T47D (cell line): ENCODE results near the gene ANKRD11.
"Not testable (repeated sequence)": the region's sequence is repeated elsewhere in the genome, so short reads cannot be mapped to it uniquely, and the experiment has no call there.

Experiments
- DNase-seq, 2 experiments: peaks; one replicate each; pipeline versions ENCODE4 v3.0.0 to v3.0.0-alpha.2; 2011 to 2012; ENCODE audit warnings: low read depth in 1 of 2, low spot score in 1 of 2
- JUND ChIP-seq: IDR thresholded peaks from 2 replicates; pipeline ENCODE4 v1.6.1; 2012; ENCODE audit warnings: low read depth
- in situ Hi-C: cut with HindIII; loops from 2 replicates; pipeline ENCODE4 v1.10.0; 2016; ENCODE audit warnings: low sequenced_read_pairs, low pct_unique_long_range_greater_than_20kb

The ANKRD11 gene

DNA sequence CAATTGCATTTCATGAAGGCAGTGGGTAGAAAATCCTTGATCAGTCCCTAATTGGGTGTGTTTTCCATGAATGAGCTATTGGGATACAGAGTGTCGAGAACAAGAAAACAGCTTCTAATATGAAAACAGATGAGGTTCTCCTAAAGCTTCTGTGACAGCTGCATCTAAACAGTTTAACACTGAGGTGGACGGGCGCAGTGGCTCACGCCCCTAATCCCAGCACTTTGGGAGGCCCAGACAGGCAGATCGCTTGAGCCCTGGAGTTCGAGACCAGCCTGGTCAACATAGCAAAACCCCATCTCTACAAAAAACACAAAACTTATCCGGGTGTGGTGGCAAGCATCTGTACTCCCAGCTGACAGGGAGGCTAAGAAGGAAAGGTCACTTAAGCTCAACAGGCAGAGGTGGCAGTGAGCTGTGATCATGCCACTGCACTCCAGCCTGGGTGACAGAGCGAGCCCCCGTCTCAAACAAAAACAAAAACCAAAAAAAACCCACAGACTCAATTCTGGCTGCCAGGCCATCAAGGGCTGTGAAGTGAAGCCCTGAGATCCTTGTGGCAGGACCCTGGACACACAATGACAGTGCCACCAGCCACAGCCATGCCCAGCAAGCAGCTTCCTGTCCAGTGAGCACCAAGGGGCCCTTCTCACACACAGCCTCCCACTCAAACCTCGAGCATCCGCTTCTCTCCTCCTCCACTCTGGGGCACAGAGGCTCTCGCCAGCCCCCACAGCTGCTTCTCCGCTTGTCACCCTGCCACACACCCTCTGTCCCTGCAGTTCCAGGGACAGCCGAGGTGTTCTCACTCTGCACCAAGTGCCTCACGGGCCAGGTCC lies 44.0 kb downstream of the ANKRD11 start:
- no peak for TF ChIP-seq JUND
- DNase-seq = no peak
- in situ Hi-C loops = no loop called here

DNA sequence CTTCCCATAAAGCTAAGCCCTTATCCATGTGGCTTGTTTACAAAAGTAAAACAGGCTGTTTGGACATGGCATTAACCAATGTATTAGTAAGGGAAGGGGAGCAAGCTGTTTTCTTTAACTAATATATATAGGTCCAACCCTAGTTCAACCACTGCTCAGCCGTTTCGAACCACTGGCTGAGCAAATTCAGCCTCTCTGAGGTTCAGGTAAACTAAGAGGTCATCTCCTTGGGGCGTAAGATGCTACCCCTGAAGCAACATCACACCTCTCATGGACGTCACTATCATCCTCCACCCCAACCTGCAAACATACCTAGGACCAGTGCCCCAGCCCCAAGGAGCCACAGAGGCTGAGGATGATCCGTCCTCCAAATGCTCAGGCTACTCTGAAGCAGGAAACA lies 45.2 kb downstream of the ANKRD11 start:
- no peak for TF ChIP-seq JUND
- no peak for DNase-seq
- in situ Hi-C loops = no loop called here

DNA sequence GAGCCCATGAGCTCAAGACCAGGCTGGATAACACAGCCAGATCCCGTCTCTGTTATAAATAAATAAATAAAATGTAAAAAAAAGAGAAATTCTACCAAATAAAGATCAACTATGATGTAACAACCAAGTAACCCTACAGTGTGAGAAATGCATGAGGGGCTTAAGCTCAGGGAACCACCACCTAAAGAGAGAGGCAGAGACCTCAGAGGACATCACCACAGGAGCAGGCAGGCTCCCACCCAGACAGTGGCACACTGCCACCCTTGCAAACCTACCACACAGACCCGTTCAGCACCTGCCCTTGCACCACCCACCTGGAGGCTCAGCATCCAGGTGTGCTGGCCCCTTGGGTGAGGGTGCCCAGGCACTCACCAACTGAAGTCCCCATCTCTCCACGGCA lies 45.6 kb downstream of the ANKRD11 start:
- TF ChIP-seq JUND = no peak
- DNase-seq = no peak
- in situ Hi-C loops = no loop called here

DNA sequence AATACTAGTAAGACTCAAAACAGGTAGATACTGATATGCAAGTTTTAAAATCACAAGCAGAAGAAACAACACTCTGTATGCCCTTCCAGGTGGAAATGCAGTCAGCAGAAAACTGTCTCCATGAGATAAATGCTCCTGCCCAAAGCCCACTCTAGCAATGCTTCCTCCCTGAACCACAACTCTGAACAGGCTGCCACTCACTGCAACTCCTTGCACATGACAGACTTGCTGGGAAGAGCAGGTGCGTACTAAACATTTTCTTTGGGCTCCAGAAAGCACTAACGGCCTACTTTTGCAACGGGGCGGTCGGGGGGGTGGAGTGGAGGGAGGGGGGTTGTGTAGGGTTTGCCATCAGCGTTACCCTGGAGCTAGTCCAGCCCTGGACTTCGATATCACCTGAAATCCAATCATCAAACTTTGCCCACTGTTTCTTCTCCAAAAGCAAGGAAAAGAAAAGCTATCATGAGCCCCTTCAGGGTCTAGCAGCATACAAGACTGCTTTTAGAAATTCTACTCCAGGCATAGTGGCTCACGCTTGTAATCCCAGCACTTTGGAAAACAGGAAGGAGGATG lies 46.1 kb downstream of the ANKRD11 start:
- DNase-seq = no peak
- no peak for TF ChIP-seq JUND
- in situ Hi-C loops = no loop called here

DNA sequence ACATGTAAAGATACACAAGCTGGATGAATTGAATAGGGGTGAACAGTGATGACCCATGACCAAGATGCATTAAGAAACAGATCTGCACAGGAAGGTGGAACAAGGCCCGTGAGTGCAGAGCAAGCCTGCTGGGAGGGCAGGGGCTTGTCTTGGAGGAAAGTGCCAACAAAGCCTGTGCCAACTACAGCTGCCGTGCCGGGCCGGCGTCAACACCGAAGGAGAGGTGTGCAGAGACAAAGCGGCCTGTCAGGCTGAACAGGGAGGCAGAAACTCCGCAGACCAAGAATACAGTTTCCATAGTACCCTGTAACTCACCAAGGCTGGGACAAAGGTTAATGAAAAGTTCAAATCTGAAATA lies 46.7 kb downstream of the ANKRD11 start:
- DNase-seq = no peak
- in situ Hi-C loops = no loop called here

DNA sequence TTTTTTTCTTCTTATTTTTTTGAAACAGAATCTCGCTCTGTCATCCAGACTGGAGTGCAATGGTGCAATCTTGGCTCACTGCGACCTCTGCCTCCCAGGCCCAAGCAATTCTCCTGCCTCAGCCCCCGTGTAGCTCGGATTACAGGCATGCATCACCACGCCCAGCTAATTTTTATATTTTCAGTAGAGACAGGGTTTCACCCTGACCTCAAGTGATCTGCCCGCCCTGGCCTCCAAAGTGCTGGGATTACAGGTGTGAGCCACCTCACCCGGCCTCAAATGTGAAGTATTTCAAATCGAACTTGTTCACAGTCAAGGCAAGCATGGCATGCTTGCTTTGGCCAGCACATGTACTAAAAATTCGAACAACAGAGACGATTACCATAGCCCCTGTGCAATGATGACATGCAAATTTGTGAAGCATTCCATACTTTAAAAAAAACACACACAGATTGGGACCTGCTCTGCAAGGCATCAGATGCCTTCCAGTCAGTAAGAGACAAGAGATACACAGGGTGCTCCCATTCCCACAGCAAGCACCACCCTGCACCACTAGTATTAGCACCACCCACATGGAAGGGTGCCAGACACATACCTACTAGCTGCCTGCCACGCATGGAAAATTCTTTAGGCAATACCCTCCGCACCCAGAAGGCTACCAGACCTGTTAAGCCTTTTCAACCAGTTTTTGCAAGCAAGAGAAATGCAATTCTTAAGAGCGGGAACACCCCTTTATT lies 47.2 kb downstream of the ANKRD11 start:
- in situ Hi-C loops = no loop called here
- TF ChIP-seq JUND = no peak; the same call in 1 of the 2 replicates
- peak; percentile 89 to 97 for DNase-seq

More for the DNA sequence above, 46.7 kb downstream of the ANKRD11 start:
- no peak for TF ChIP-seq JUND

DNA sequence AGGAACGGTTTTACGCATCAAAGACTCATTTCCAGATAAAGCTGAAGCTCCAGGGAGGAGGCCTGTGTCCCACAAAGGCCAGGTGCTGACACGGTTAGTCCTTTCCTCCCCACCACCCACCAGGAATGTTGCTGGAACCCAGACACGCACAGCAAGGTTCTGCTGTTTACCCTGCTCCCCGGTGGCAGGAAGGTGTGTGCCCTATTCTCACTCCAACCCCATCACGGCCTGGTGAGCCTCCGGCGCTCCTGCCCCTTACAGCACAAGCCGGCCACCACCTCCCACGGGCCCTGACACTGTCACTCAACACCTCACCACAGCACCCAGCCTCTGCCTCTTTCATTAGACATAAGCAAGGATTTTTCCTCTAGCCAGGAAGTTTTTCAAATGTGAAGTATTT lies 47.8 kb downstream of the ANKRD11 start:
- DNase-seq = peak in 1 of 2 experiments; percentile 38
- no peak for TF ChIP-seq JUND
- in situ Hi-C loops = no loop called here

DNA sequence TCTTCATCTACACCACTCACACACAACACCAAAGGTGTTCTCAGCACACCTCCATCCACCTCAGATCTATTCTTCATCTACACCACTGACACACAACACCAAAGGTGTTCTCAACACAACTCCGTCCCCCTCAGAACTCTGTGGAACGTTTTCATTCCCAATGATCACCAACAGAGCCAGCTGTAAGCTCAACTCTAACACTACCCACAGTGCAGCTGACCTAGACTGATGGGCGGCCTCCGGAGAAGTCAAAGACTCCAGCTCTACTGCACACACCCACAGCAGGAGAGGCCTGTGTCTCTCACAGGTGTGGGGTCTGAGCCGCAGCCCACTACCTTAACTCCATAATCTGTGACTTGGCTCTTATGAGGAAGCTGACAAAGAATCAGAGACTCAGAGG lies 50.7 kb downstream of the ANKRD11 start:
- no peak for DNase-seq
- in situ Hi-C loops = no loop called here
- no peak for TF ChIP-seq JUND

DNA sequence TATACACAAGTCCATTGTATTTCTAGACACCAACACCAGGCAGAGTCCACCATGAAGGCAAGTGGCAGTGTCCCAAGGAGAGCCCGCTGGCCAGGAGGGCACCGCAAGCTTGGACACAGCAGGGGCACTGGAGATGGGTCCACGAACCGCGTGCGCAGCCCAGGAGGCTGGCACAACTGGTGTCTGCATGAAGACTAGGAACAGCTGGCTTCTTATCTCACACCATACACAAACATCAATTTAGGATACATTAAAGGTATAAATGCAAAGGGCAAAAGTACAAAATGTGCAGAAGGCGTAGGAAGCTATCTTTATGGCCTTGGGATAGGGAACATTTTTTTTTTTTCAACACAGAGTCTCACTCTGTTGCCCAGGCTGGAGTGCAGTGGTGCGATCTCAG lies 52.4 kb downstream of the ANKRD11 start:
- no peak for DNase-seq
- TF ChIP-seq JUND = no peak
- in situ Hi-C loops = no loop called here

DNA sequence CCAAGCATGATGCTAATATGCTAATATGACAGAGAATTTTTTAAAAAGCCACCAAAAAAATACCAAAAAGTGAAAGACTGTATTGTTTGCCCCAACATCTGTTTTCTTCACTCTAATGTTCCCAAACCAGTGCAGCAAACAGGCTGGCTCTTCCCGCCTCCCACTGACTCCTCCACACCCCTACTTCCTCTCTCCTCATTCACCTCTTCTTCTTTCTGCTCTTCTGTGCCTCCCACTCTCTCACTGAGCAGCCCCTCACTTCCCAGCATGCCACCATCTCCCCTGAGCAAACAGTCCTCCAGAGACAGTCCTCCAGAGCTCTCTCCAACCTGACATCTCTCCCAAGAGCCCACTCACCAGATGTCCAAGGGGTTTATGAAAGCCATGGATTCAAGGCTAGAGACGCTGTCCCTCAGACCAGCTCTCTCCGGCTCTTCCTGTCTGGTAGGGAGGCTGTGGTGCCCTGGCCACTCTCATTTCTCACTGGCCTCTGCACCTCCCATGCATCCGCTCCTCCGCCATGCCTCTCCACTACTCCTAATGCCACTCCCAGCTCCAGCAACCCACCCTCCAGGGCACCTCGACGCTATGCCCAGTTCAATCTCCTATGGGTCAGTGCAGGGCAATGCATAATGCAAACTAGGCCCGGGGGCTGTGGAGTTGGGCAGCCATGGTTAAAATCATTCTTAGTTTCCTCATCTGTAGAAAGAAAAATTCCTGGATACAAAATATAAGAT lies 52.9 kb downstream of the ANKRD11 start:
- in situ Hi-C loops = no loop called here
- no peak for TF ChIP-seq JUND
- no peak for DNase-seq

DNA sequence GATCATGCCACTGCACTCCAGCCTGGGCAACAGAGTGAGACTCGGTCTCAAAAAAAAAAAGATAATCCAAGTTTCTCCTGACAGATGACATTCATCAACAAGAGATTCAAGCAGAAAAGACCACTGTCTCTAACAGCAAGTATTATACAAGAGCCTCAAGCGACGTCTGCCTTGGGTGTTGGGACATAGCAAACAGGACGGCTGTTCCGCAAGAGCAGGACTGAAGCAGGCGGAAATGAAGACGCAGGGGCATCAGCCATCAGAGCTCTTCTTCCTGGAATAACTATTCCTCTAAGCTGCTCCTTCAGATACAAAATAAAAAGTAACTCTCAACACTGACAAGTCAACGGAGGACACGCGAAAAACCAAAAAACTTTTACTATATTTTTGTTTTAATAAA lies 54.0 kb downstream of the ANKRD11 start:
- DNase-seq = no peak
- in situ Hi-C loops = no loop called here
- TF ChIP-seq JUND = no peak

DNA sequence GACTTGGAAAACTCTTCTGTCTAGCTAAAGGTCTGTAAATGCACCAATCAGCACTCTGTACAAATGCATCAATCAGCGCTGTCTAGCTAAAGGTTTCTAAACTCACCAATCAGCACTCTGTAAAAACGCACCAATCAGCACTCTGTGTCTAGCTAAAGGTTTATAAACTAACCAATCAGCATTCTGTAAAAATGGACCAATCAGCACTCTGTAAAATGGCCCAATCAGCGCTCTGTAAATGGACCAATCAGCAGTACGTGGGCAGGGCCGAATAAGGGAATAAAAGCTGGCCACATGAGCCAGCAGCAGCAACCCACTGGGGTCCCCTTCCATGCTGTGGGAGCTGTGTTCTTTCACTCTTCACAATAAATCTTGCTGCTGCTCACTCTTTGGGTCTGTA lies 55.3 kb downstream of the ANKRD11 start:
- in situ Hi-C loops = not testable (repeated sequence)

More for the DNA sequence above, 55.3 kb downstream of the ANKRD11 start:
- DNase-seq = not testable (repeated sequence)
